Measurements from ENCODE around the gene DELE1.

The DELE1 gene

GRCh38 chr5:141881886-141882285, 41.8 kb upstream of the DELE1 start:
- H3K27me3 ChIP-seq (ENCODE audit: insufficient read depth, low read length, poor library complexity, severe bottlenecking): no peaks in the 10 kb centered on the region
- H3K36me3 ChIP-seq (ENCODE audit: insufficient read depth, low read length): no peaks in the 10 kb centered on the region
- H3F3A ChIP-seq (ENCODE audit: low read depth): no peaks in the 10 kb centered on the region
- peaks cover 12% of the 10 kb centered on the region for H3K4me1 ChIP-seq (ENCODE audit: insufficient read depth, low read length, poor library complexity, severe bottlenecking)
- no peak overlapping the region for H3K4me2 ChIP-seq (ENCODE audit: low read depth, low read length, poor library complexity, severe bottlenecking)
- H4K20me1 ChIP-seq (ENCODE audit: insufficient read depth, low read length, poor library complexity, severe bottlenecking): no peaks in the 10 kb centered on the region
- no peaks in the 10 kb centered on the region for H3K9me3 ChIP-seq (ENCODE audit: insufficient read depth, low read depth, low read length)
- no peaks in the 10 kb centered on the region for H3K9me2 ChIP-seq (replicated peaks; ENCODE audit: low read depth, low read length)
- no peak overlapping the region for H3K9ac ChIP-seq (ENCODE audit: low read depth, low read length, poor library complexity, severe bottlenecking)
- TF ChIP-seq, protein P1, sequence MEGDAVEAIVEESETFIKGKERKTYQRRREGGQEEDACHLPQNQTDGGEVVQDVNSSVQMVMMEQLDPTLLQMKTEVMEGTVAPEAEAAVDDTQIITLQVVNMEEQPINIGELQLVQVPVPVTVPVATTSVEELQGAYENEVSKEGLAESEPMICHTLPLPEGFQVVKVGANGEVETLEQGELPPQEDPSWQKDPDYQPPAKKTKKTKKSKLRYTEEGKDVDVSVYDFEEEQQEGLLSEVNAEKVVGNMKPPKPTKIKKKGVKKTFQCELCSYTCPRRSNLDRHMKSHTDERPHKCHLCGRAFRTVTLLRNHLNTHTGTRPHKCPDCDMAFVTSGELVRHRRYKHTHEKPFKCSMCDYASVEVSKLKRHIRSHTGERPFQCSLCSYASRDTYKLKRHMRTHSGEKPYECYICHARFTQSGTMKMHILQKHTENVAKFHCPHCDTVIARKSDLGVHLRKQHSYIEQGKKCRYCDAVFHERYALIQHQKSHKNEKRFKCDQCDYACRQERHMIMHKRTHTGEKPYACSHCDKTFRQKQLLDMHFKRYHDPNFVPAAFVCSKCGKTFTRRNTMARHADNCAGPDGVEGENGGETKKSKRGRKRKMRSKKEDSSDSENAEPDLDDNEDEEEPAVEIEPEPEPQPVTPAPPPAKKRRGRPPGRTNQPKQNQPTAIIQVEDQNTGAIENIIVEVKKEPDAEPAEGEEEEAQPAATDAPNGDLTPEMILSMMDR (conservative IDR thresholded peaks at IDR 0.05; ENCODE audit: low read length): no peak
- no peak for TF ChIP-seq EZH2phosphoT487 (IDR thresholded peaks at IDR 0.05; ENCODE audit: borderline replicate concordance)
- no peak overlapping the region for H2AFZ ChIP-seq (ENCODE audit: low read length)
- H3K4me3 ChIP-seq (ENCODE audit: low read length, poor library complexity, severe bottlenecking): no peak overlapping the region
- H3K79me2 ChIP-seq (ENCODE audit: insufficient read depth, low read length): no peaks in the 10 kb centered on the region

DNA sequence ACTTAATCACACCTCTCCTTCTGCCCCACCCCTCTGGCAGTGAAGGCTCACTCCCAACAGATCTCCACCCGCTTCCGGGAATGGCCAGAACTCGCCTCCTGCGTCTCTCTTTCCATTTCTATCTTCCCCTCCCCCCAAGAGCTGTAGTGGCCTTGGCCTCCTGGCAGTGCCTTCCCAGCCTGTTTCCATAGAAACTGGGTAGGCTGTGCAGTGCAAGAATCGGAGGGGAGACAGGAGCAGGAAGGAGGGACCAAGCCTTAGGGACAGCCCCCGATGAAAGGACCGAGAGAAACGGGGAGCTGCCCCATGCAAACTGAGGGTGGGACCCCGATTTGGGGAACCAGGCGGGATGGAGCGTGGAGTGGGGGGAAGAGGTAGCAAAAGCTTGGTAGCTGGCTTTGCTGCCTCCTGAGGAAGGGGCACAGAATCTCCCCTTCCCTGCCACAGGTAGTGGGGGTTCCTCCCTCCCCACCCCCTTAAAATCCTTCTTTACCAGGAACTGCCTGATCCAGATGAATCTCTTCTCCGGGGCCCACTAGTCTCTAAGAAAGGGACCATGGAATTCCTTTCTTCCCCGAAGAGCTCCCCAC, 41.0 kb upstream of the DELE1 start:
- Histone ChIP-seq H3F3A (ENCODE audit: low read depth) (no peaks in the 10 kb centered on the region), H3K9ac (ENCODE audit: low read depth, low read length, poor library complexity, severe bottlenecking) (no peak overlapping the region), H3K27me3 (ENCODE audit: insufficient read depth, low read length, poor library complexity, severe bottlenecking) (no peaks in the 10 kb centered on the region), H2AFZ (ENCODE audit: low read length) (no peak overlapping the region), H3K9me3 (ENCODE audit: insufficient read depth, low read depth, low read length) (no peaks in the 10 kb centered on the region), H3K4me2 (ENCODE audit: low read depth, low read length, poor library complexity, severe bottlenecking) (no peak overlapping the region), H3K36me3 (ENCODE audit: insufficient read depth, low read length) (no peaks in the 10 kb centered on the region), H3K79me2 (ENCODE audit: insufficient read depth, low read length) (no peaks in the 10 kb centered on the region), H4K20me1 (ENCODE audit: insufficient read depth, low read length, poor library complexity, severe bottlenecking) (no peaks in the 10 kb centered on the region), H3K4me3 (ENCODE audit: low read length, poor library complexity, severe bottlenecking) (no peak overlapping the region), H3K4me1 (ENCODE audit: insufficient read depth, low read length, poor library complexity, severe bottlenecking) (peaks cover 12% of the 10 kb centered on the region), H3K9me2 (replicated peaks; ENCODE audit: low read depth, low read length) (no peaks in the 10 kb centered on the region)
- TF ChIP-seq, protein P1 (conservative IDR thresholded peaks at IDR 0.05; ENCODE audit: low read length): no peak
- no peak for TF ChIP-seq EZH2phosphoT487 (IDR thresholded peaks at IDR 0.05; ENCODE audit: borderline replicate concordance)

- Histone ChIP-seq H3K9me2 (replicated peaks; ENCODE audit: low read depth, low read length) (no peaks in the 10 kb centered on the region), H3K4me3 (ENCODE audit: low read length, poor library complexity, severe bottlenecking) (no peak overlapping the region), H3K36me3 (ENCODE audit: insufficient read depth, low read length) (no peaks in the 10 kb centered on the region), H3K79me2 (ENCODE audit: insufficient read depth, low read length) (no peaks in the 10 kb centered on the region), H3K4me2 (ENCODE audit: low read depth, low read length, poor library complexity, severe bottlenecking) (no peak overlapping the region), H4K20me1 (ENCODE audit: insufficient read depth, low read length, poor library complexity, severe bottlenecking) (no peaks in the 10 kb centered on the region), H3F3A (ENCODE audit: low read depth) (no peaks in the 10 kb centered on the region), H3K27me3 (ENCODE audit: insufficient read depth, low read length, poor library complexity, severe bottlenecking) (no peaks in the 10 kb centered on the region), H3K4me1 (ENCODE audit: insufficient read depth, low read length, poor library complexity, severe bottlenecking) (peaks cover 12% of the 10 kb centered on the region), H3K9me3 (ENCODE audit: insufficient read depth, low read depth, low read length) (no peaks in the 10 kb centered on the region), H3K9ac (ENCODE audit: low read depth, low read length, poor library complexity, severe bottlenecking) (no peak overlapping the region), H2AFZ (ENCODE audit: low read length) (no peak overlapping the region)
- TF ChIP-seq, protein P1 (conservative IDR thresholded peaks at IDR 0.05; ENCODE audit: low read length): no peak
- TF ChIP-seq EZH2phosphoT487 (IDR thresholded peaks at IDR 0.05; ENCODE audit: borderline replicate concordance): no peak
Measured at GRCh38 chr5:141883184-141883891, 40.3 kb upstream of the DELE1 start.
